ACC112 (cell line): ENCODE measurements around the gene COPZ1.
A peak's percentile ranks its signal among the peaks of the same experiment; 100 is the strongest.

ENCODE experiments used
- H2AFZ ChIP-seq: fragments of 200-600 bp; sonication (generic); one replicate; pipeline ENCODE4 v1.6.0; 2017; ENCODE audit warnings: antibody characterized with exemption, low read length; ENCODE audit not compliant: unreplicated experiment
- H3K27ac ChIP-seq: fragments of 200-600 bp; sonication (generic); 2 replicates; pipeline ENCODE4 v1.5.1; 2014; ENCODE audit warnings: low read depth, mild to moderate bottlenecking, antibody characterized with exemption, low read length, moderate library complexity
- H3K27me3 ChIP-seq: fragments of 200-600 bp; sonication (generic); 2 replicates; pipeline ENCODE4 v1.6.1; 2014; ENCODE audit warnings: mild to moderate bottlenecking, antibody characterized with exemption, low read length, moderate library complexity, mixed read lengths; ENCODE audit not compliant: insufficient read depth
- H3K36me3 ChIP-seq: fragments of 200-600 bp; sonication (generic); 2 replicates; pipeline ENCODE4 v1.6.1; 2016; ENCODE audit warnings: mild to moderate bottlenecking, antibody characterized with exemption, low read length, moderate library complexity, mixed read lengths; ENCODE audit not compliant: insufficient read depth
- H3K4me1 ChIP-seq: fragments of 200-600 bp; sonication (generic); one replicate; pipeline ENCODE4 v1.6.1; 2016; ENCODE audit warnings: low read length, mixed read lengths; ENCODE audit not compliant: insufficient read depth, unreplicated experiment, control insufficient read depth
- H3K4me3 ChIP-seq: fragments of 200-600 bp; sonication (generic); 2 replicates; pipeline ENCODE4 v1.5.1; 2014; ENCODE audit warnings: mild to moderate bottlenecking, low read depth, low read length
- H3K79me2 ChIP-seq: fragments of 200-600 bp; sonication (generic); one replicate; pipeline ENCODE4 v1.6.0; 2016; ENCODE audit warnings: low read length; ENCODE audit not compliant: control insufficient read depth, unreplicated experiment, insufficient read depth

The COPZ1 gene

GRCh38 chr12:54360717-54361456 is 36.0 kb downstream of the COPZ1 start:
- peaks cover 20% of the 10 kb centered on the region for H3K4me1 ChIP-seq
- peak overlapping the region; percentile 82 for H3K27ac ChIP-seq
- H3K36me3 ChIP-seq: no peaks in the 10 kb centered on the region
- no peak overlapping the region for H3K4me3 ChIP-seq
- H2AFZ ChIP-seq: no peak overlapping the region
- H3K79me2 ChIP-seq: no peaks in the 10 kb centered on the region
- H3K27me3 ChIP-seq: no peaks in the 10 kb centered on the region

GRCh38 chr12:54363047-54363446 is 38.1 kb downstream of the COPZ1 start:
- H3K27ac ChIP-seq: no peak overlapping the region
- H3K79me2 ChIP-seq: no peaks in the 10 kb centered on the region
- H3K36me3 ChIP-seq: no peaks in the 10 kb centered on the region
- H3K4me1 ChIP-seq: peaks cover 15% of the 10 kb centered on the region
- H3K27me3 ChIP-seq: no peaks in the 10 kb centered on the region
- no peak overlapping the region for H2AFZ ChIP-seq
- no peak overlapping the region for H3K4me3 ChIP-seq

GRCh38 chr12:54363618-54364017 is 38.7 kb downstream of the COPZ1 start:
- Histone ChIP-seq H3K36me3 (no peaks in the 10 kb centered on the region), H3K4me1 (peaks cover 15% of the 10 kb centered on the region), H3K4me3 (no peak overlapping the region), H2AFZ (no peak overlapping the region), H3K27me3 (no peaks in the 10 kb centered on the region), H3K27ac (no peak overlapping the region), H3K79me2 (no peaks in the 10 kb centered on the region)

GRCh38 chr12:54364413-54364812 is 39.5 kb downstream of the COPZ1 start, which contains the start of gene GPR84:
Gene GPR84, minus strand, starts transcription at chr12:54364486. Its CDS starts 635 bp downstream, at chr12:54363851.
- Histone ChIP-seq H3K4me1 (peaks cover 20% of the 10 kb centered on the region), H3K27ac (no peak within 1 kb of the TSS), H3K36me3 (no peaks in the 10 kb centered on the region), H3K79me2 (no peaks in the 10 kb centered on the region), H3K4me3 (no peak within 1 kb of the TSS), H2AFZ (no peak within 1 kb of the TSS), H3K27me3 (no peaks in the 10 kb centered on the region)

- no peaks in the 10 kb centered on the region for H3K27me3 ChIP-seq
- H3K79me2 ChIP-seq: no peaks in the 10 kb centered on the region
- H3K27ac ChIP-seq: no peak overlapping the region
- peaks cover 36% of the 10 kb centered on the region for H3K4me1 ChIP-seq
- H2AFZ ChIP-seq: no peak overlapping the region
- H3K36me3 ChIP-seq: no peaks in the 10 kb centered on the region
- H3K4me3 ChIP-seq: no peak overlapping the region
Measured at GRCh38 chr12:54368025-54368708, 43.2 kb downstream of the COPZ1 start.

- no peak overlapping the region for H3K27ac ChIP-seq
- no peaks in the 10 kb centered on the region for H3K27me3 ChIP-seq
- no peaks in the 10 kb centered on the region for H3K79me2 ChIP-seq
- H3K36me3 ChIP-seq: no peaks in the 10 kb centered on the region
- peaks cover 44% of the 10 kb centered on the region for H3K4me1 ChIP-seq
- no peak overlapping the region for H2AFZ ChIP-seq
- peak overlapping the region; percentile 21; the same call in 1 of the 2 replicates for H3K4me3 ChIP-seq
Measured at GRCh38 chr12:54368709-54369596, 44.0 kb downstream of the COPZ1 start.

- H3K27me3 ChIP-seq: no peaks in the 10 kb centered on the region
- H3K27ac ChIP-seq: no peak overlapping the region
- no peaks in the 10 kb centered on the region for H3K79me2 ChIP-seq
- H3K4me3 ChIP-seq: peak overlapping the region; percentile 31
- peaks cover 51% of the 10 kb centered on the region for H3K4me1 ChIP-seq
- no peaks in the 10 kb centered on the region for H3K36me3 ChIP-seq
- H2AFZ ChIP-seq: no peak overlapping the region
Measured at GRCh38 chr12:54369597-54370131, 44.7 kb downstream of the COPZ1 start.

GRCh38 chr12:54370171-54370730 is 45.3 kb downstream of the COPZ1 start:
- peak overlapping the region; percentile 31 for H3K4me3 ChIP-seq

GRCh38 chr12:54371328-54372112 is 46.6 kb downstream of the COPZ1 start:
- Histone ChIP-seq H3K4me1 (peaks cover 60% of the 10 kb centered on the region), H3K27ac (peak overlapping the region; percentile 58), H3K36me3 (no peaks in the 10 kb centered on the region), H2AFZ (no peak overlapping the region), H3K79me2 (no peaks in the 10 kb centered on the region), H3K4me3 (no peak overlapping the region), H3K27me3 (no peaks in the 10 kb centered on the region)

More at GRCh38 chr12:54370171-54370730, 45.3 kb downstream of the COPZ1 start:
- Histone ChIP-seq H3K36me3 (no peaks in the 10 kb centered on the region), H3K27me3 (no peaks in the 10 kb centered on the region), H3K27ac (no peak overlapping the region), H3K4me1 (peaks cover 57% of the 10 kb centered on the region), H2AFZ (no peak overlapping the region), H3K79me2 (no peaks in the 10 kb centered on the region)
